T1000 (cell line): Measurements from ENCODE around the gene MYH14.
"Not testable (repeated sequence)": the region's sequence is repeated elsewhere in the genome, so short reads cannot be mapped to it uniquely, and the experiment has no call there.

ENCODE experiments used
- DNase-seq: peaks from one replicate; lab custom pipeline; 2025; ENCODE audit warnings: mixed read lengths; lab: John Stamatoyannopoulos, UW

MYH14 gene

GRCh38 chr19:50224986-50225747 is 21.7 kb downstream of the MYH14 start:
- no peak for DNase-seq

GRCh38 chr19:50226536-50226935 is 23.1 kb downstream of the MYH14 start:
- DNase-seq = no peak

GRCh38 chr19:50228153-50228552 is 24.7 kb downstream of the MYH14 start:
- DNase-seq = not testable (repeated sequence)

DNA sequence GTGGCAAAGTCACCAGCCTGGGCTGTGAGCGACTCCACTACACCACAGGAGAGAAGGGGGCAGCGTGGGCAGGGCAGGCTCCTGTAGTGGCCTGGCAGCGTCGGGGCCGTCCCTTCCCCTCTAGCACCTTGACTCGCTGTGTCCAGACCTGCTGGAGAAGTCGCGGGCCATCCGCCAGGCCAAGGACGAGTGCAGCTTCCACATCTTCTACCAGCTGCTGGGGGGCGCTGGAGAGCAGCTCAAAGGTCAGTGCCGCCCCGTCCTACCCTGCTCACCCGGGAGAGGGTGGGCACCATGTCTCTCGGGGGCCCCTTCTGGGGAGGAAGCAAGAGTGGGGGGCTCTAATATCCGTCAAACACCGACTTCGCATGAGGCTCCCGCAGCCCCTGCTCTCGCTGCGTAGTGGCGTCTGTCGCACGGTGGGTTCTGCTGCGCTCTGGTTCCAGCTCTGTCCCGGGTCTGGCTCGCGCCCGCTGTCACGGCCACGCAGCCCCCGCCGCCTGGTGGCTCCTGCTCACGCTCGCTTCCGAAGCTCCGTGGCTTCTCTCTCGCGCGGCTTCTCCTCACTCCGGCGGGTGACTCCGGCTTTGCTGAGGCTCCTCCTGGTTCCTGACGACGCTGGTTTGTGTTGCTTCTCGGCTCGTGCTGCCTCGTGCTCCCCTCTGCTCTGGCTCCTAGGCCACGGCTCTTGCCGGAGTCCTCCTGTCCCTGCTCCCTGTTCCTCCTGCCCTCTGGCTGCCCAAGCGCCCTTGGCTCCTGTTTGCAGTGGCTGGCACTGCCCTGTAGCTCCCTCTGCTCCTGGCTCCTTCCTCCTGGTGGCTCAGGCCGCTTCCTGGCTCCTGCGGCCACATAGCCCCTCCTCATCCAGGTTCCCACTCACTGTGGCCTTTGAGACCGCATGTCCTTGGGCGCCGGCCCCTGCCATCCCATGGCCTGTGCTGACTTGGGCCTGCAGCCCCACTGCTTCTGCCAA is 27.2 kb downstream of the MYH14 start:
- DNase-seq = no peak

GRCh38 chr19:50231417-50231816 is 28.0 kb downstream of the MYH14 start:
- DNase-seq = not testable (repeated sequence)

- no peak for DNase-seq
Measured at GRCh38 chr19:50231821-50232220, 28.4 kb downstream of the MYH14 start.

GRCh38 chr19:50232600-50232999 is 29.2 kb downstream of the MYH14 start:
- DNase-seq = no peak

DNA sequence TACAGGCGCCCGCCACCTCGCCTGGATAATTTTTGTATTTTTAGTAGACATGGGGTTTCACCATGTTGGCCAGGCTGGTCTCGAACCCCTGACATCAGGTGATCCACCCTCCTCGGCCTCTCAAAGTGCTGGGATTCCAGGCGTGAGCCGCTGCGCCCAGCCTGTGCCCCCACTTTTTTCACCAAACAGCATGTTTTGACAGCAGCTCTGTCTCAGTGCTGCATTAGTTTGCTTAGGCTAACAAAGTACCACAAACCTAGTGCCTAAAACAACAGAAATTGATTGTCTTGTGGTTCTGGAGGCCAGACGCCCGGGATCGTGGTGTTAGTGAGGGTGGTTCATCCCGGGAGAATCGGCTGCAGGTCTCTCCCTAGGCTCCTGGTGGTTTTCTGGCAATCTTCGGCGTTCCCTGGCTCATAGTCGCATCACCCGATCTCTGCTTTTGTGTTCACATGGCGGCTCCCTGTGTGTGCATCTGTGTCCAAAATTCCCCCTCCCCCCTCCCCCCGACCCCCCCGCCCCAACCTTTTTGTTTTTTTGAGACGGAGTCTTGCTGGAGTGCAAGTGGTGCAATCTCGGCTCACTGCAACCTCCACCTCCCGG is 30.0 kb downstream of the MYH14 start:
- no peak for DNase-seq

DNA sequence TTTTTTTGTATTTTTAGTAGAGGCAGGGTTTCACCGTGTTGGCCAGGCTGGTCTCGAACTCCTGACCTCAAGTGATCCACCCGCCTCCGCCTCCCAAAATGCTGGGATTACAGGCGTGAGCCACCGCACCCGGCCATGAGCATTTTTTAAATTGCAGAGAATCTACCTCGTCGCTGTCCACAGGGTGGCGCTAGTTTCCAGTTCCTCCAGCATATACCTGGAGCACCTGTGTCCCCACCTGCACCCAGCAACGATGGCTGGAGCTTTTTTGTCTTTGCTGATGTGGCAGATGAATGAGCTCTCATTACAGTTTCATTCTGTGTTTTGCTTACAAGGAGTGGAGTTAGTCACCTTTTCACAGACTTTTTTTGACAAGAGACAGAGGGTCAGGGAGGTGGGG is 34.1 kb downstream of the MYH14 start:
- not testable (repeated sequence) for DNase-seq

GRCh38 chr19:50238043-50238442 is 34.6 kb downstream of the MYH14 start:
- no peak for DNase-seq

GRCh38 chr19:50239921-50240590 is 36.6 kb downstream of the MYH14 start:
- no peak for DNase-seq

- DNase-seq = no peak
Measured at GRCh38 chr19:50242581-50242980, 39.2 kb downstream of the MYH14 start.

DNA sequence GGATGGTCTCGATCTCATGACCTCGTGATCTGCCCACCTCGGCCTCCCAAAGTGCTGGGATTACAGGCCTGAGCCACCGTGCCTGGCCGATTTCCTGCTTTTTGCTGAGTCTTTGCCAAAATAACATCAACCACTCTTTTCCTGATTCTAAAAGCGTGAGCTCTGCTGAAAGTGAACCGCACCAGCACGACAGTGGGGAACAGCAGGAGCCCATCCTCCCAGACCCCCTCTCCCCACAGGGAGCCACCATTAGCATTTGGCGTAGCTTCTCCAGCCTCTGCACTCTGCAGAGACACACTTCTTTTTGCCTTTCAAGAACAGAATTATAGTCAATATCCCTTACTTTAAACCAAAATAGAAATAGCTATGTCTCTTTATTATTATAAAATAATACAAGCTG is 41.3 kb downstream of the MYH14 start:
- DNase-seq = no peak

- no peak for DNase-seq
Measured at GRCh38 chr19:50248413-50248812, 45.0 kb downstream of the MYH14 start.

GRCh38 chr19:50248826-50249225 is 45.4 kb downstream of the MYH14 start:
- DNase-seq = no peak

DNA sequence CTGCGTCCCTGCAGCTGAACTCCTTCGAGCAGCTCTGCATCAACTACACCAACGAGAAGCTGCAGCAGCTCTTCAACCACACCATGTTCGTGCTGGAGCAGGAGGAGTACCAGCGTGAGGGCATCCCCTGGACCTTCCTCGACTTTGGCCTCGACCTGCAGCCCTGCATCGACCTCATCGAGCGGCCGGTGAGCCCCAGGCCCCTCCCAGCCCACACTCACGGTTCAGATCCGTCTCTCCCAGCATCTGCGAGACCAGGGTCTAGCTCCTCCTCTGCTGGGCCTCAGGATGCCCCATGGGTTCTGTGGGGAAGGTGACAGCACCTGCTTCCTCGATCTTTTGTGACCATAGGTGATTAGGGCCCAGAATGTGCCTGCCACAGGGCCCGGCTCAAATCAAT is 46.2 kb downstream of the MYH14 start:
- no peak for DNase-seq

- no peak for DNase-seq
Measured at GRCh38 chr19:50250450-50251136, 47.2 kb downstream of the MYH14 start.

DNA sequence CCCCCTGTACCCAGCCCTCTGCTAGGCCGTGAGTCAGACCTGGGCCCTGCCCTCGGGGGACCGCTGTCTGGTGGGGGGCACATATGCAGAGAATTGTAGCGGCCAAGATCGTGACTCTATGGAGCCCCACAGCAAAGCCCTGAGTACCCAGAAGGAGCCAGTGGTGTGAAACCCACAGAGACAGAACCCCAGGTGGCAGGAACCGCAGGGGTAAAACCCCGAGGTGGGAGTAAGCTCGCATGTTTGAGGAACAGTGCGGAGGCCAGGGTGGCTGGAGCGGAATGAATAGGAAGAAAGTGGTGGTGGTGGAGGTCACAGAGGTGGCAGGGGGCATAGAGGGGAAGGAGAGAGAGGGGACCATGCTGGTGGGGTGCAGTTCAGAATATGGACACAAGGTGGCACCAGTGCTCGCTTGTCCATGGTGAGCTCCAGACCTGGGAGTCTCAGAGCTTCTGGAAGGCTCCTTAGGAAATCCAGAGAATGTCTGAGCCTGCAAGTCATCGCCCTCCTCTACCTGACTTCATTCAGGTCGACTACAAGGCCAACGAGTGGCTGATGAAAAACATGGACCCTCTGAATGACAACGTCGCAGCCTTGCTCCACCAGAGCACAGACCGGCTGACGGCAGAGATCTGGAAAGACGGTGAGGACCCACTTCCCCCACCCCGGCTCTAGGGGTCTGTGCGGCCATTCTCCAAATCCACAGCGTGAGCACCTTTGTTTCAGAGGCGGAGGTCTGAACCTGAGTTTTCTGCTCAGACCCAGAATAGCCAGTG is 48.9 kb downstream of the MYH14 start:
- no peak for DNase-seq

GRCh38 chr19:50252887-50253268 is 49.5 kb downstream of the MYH14 start:
- no peak for DNase-seq

GRCh38 chr19:50255115-50255514 is 51.7 kb downstream of the MYH14 start:
- DNase-seq = no peak

- DNase-seq = no peak
Measured at GRCh38 chr19:50257141-50257540, 53.7 kb downstream of the MYH14 start.
